B cell (primary cell): ENCODE data around the gene CCDC6. TPM values are rescaled to one million over a fixed set of nuclear protein-coding genes. Genes with fewer than 3 reads are reported as not detected.

Source experiments
- ATAC-seq: fragments of 200-7000 bp; cut with Tn5 transposase; one replicate; pipeline ENCODE4 v1.10.0; 2021; ENCODE audit warnings: low read depth, mild to moderate bottlenecking, moderate number of reproducible peaks, moderate library complexity
- CTCF ChIA-PET: fragments of 350-600 bp; sonication (Branson Sonifier 250); formaldehyde crosslinking; loops from one replicate; lab custom pipeline; 2021; ENCODE audit warnings: antibody characterized with exemption, inconsistent platforms; lab: Charles Lee
- POLR2A ChIA-PET: fragments of 350-600 bp; sonication (Branson Sonifier 250); formaldehyde crosslinking; loops from one replicate; lab custom pipeline; 2021; ENCODE audit warnings: antibody characterized with exemption; lab: Charles Lee
- DNase-seq: peaks from one replicate; pipeline ENCODE4 v3.0.0; 2013
- H2AFZ ChIP-seq: 2 replicates; pipeline ENCODE4 v1.6.1; 2012; ENCODE audit warnings: mild to moderate bottlenecking, low read depth, low read length; ENCODE audit not compliant: insufficient read depth, poor library complexity, severe bottlenecking
- H3K27ac ChIP-seq, 2 donors: 1 replicate in 1 of 2; 2 replicates in 1 of 2; pipeline ENCODE4 v1.5.1; 2012 to 2013; ENCODE audit warnings: low read length in 2 of 2, mild to moderate bottlenecking in 2 of 2, moderate library complexity in 1 of 2
- H3K27me3 ChIP-seq, 4 experiments: fragments of 200-600 bp in 1 of 4; sonication (generic) in 1 of 4; replicated peaks in 1 of 4; 1 replicate in 2 of 4; 2 replicates in 2 of 4; pipeline versions ENCODE4 v1.6.1 to v1.7.0; 2013 to 2016; ENCODE audit warnings: low read length in 3 of 4, mild to moderate bottlenecking in 2 of 4, mixed read lengths in 1 of 4, moderate library complexity in 1 of 4; ENCODE audit not compliant: insufficient read depth in 4 of 4, control insufficient read depth in 3 of 4; ENCODE audit errors: control extremely low read depth in 1 of 4
- H3K36me3 ChIP-seq, 2 experiments: replicated peaks in 1 of 2; 1 replicate in 1 of 2; 2 replicates in 1 of 2; pipeline versions ENCODE4 v1.6.1 to v1.7.1; 2013; ENCODE audit warnings: low read length in 1 of 2; ENCODE audit not compliant: insufficient read depth in 2 of 2, control insufficient read depth in 1 of 2; ENCODE audit errors: control extremely low read depth in 1 of 2, extremely low read depth in 1 of 2
- H3K4me1 ChIP-seq, 2 donors: fragments of 200-600 bp in 1 of 2; sonication (generic) in 1 of 2; 1 replicate in 1 of 2; 2 replicates in 1 of 2; pipeline versions ENCODE4 v1.5.1 to v1.6.1; 2013 to 2017; ENCODE audit warnings: low read length in 2 of 2; ENCODE audit not compliant: control insufficient read depth in 2 of 2, insufficient read depth in 2 of 2
- H3K4me2 ChIP-seq: replicated peaks from 2 replicates; pipeline ENCODE3; 2012; ENCODE audit warnings: mild to moderate bottlenecking, low read depth, low read length; ENCODE audit not compliant: poor library complexity, severe bottlenecking
- H3K4me3 ChIP-seq, 5 experiments: fragments of 200-600 bp in 1 of 5; sonication (generic) in 1 of 5; 1 replicate in 3 of 5; 2 replicates in 2 of 5; pipeline versions ENCODE4 v1.5.1 to v1.7.0; 2011 to 2016; ENCODE audit warnings: low read length in 4 of 5, mild to moderate bottlenecking in 4 of 5, low read depth in 2 of 5, control low read depth in 1 of 5, moderate library complexity in 1 of 5; ENCODE audit not compliant: insufficient read depth in 1 of 5; ENCODE audit errors: control extremely low read depth in 1 of 5, extremely low read depth in 1 of 5
- H3K79me2 ChIP-seq: fragments of 200-600 bp; sonication (generic); one replicate; pipeline ENCODE4 v1.6.0; 2016; ENCODE audit warnings: low read length; ENCODE audit not compliant: control insufficient read depth, insufficient read depth
- H3K9ac ChIP-seq: fragments of 200-600 bp; sonication (generic); 2 replicates; pipeline ENCODE4 v1.6.1; 2017; ENCODE audit warnings: mild to moderate bottlenecking, low read length, moderate library complexity
- H3K9me3 ChIP-seq, 3 donors: one replicate each; pipeline versions ENCODE4 v1.6.1 to v1.7.1; 2013; ENCODE audit warnings: low read length in 2 of 3; ENCODE audit not compliant: control insufficient read depth in 2 of 3, insufficient read depth in 1 of 3; ENCODE audit errors: control extremely low read depth in 1 of 3
- H4K20me1 ChIP-seq: 2 replicates; pipeline ENCODE4 v1.6.0; 2012; ENCODE audit warnings: mild to moderate bottlenecking, low read length; ENCODE audit not compliant: insufficient read depth, control insufficient read depth, poor library complexity, severe bottlenecking
- H3K27ac Mint-ChIP-seq: one replicate; pipeline ENCODE4 v1.8.0; 2021; ENCODE audit warnings: mixed read lengths
- H3K27me3 Mint-ChIP-seq: one replicate; pipeline ENCODE4 v1.8.0; 2021; ENCODE audit warnings: mixed read lengths
- H3K4me1 Mint-ChIP-seq: one replicate; pipeline ENCODE4 v1.8.0; 2021; ENCODE audit warnings: mixed read lengths
- H3K4me3 Mint-ChIP-seq: one replicate; pipeline ENCODE4 v1.8.0; 2021; ENCODE audit warnings: mixed read lengths
- H3K9me3 Mint-ChIP-seq: one replicate; pipeline ENCODE4 v1.8.0; 2022; ENCODE audit warnings: mixed read lengths; ENCODE audit not compliant: insufficient read depth
- CTCF ChIP-seq: fragments of 200-600 bp; IDR thresholded peaks from one replicate; pipeline ENCODE4 v1.8.0; 2022; ENCODE audit warnings: antibody characterized with exemption, mild to moderate bottlenecking
- EZH2 ChIP-seq: IDR thresholded peaks from 2 replicates; pipeline ENCODE4 v1.6.1; 2012; ENCODE audit warnings: borderline replicate concordance, low read depth, mild to moderate bottlenecking, moderate library complexity, low read length; ENCODE audit not compliant: insufficient read depth, poor library complexity, severe bottlenecking
- WGBS: methylation state at CpG from one replicate; pipeline ENCODE4 v1.1.5; 2013; ENCODE audit warnings: missing lambda C conversion rate; ENCODE audit not compliant: insufficient coverage; 5-methylcytosine and 5-hydroxymethylcytosine counted together
- intact Hi-C: fragments of 100-400 bp; cut with micrococcal nuclease; formaldehyde crosslinking; loops from one replicate; pipeline ENCODE4 v1.10.0; 2022
- polyA plus RNA-seq: library from polyadenylated mRNA; depleted of rRNA; stranded (reverse); fragments of >200 nt; gene quantifications from 2 replicates; pipeline ENCODE4 v1.2.3, GENCODE V29; 2012
- total RNA-seq, 2 donors: library from RNA; stranded (reverse); fragments of 120-200 nt in 1 of 2; gene quantifications; 1 replicate in 1 of 2; 2 replicates in 1 of 2; pipeline versions ENCODE4 v1.2.3 to v1.2.4, GENCODE V29; 2013 to 2022

CCDC6 gene
- total and polyA plus RNA-seq, 2 donors (not counting 1 experiment from before 2014, with no cell fraction given), result 18.2 to 30.1 TPM

- Histone ChIP-seq H3K27ac (no peak overlapping the region), H3K4me3 (no peak overlapping the region), H3K36me3 (no peaks in the 10 kb centered on the region), H4K20me1 (no peaks in the 10 kb centered on the region), H3K4me2 (no peak overlapping the region), H3K27me3 (peaks cover 0 to 3% (median 0%) of the 10 kb centered on the region in 4 experiments), H2AFZ (no peak overlapping the region), H3K79me2 (no peaks in the 10 kb centered on the region), H3K4me1 (no peaks in the 10 kb centered on the region), H3K9me3 (peaks cover 0 to 19% (median 9%) of the 10 kb centered on the region in 3 donors), H3K9ac (no peak overlapping the region)
- Mint-ChIP-seq H3K4me3 (no peak overlapping the region), H3K27me3 (peaks cover 12% of the 10 kb centered on the region), H3K27ac (no peak overlapping the region), H3K4me1 (no peaks in the 10 kb centered on the region), H3K9me3 (peaks cover 10% of the 10 kb centered on the region)
- TF ChIP-seq EZH2 (no peak), CTCF (no peak)
- POLR2A ChIA-PET, result no interaction called here
- no CpG with 5 or more reads among the region's 1 CpG for WGBS
- CTCF ChIA-PET, result no interaction called here
- DNase-seq, result no peak
- no peak for ATAC-seq
- intact Hi-C loops, result no loop called here
These were observed 11.6 kb upstream of the CCDC6 start for GRCh38 chr10:59917922-59918321.

- ChIA-PET POLR2A (no interaction called here), CTCF (interaction anchor here (0.9 kb wide), 1 partner anchor 49 kb away, joined by 3 read pairs; no protein-coding TSS in a partner anchor)
- Histone ChIP-seq H4K20me1 (no peaks in the 10 kb centered on the region), H3K36me3 (no peaks in the 10 kb centered on the region), H3K9ac (no peak overlapping the region), H3K4me2 (no peak overlapping the region), H3K27me3 (no peaks in the 10 kb centered on the region), H3K4me3 (no peak overlapping the region), H2AFZ (no peak overlapping the region), H3K27ac (no peak overlapping the region), H3K4me1 (peaks cover 3% of the 10 kb centered on the region in 2 donors), H3K9me3 (peaks cover 0 to 7% (median 4%) of the 10 kb centered on the region in 3 donors), H3K79me2 (peaks cover 18% of the 10 kb centered on the region)
- peaks cover 5% of the 10 kb centered on the region for H3K4me1 Mint-ChIP-seq
- no peak overlapping the region for H3K27ac Mint-ChIP-seq
- H3K27me3 Mint-ChIP-seq, result no peaks in the 10 kb centered on the region
- intact Hi-C loops, result no loop called here
- TF ChIP-seq CTCF, result no peak
- TF ChIP-seq EZH2, result no peak
- no peak for ATAC-seq
- no peak overlapping the region for H3K4me3 Mint-ChIP-seq
- DNase-seq, result no peak
- peaks cover 3% of the 10 kb centered on the region for H3K9me3 Mint-ChIP-seq
These were observed 7.3 kb upstream of the CCDC6 start for GRCh38 chr10:59913547-59914237.
